Hepatocyte (in vitro differentiated cells): ENCODE measurements around the gene GNAZ.

Experiments
- EZH2 ChIP-seq: fragments of 200-600 bp; sonication (generic); IDR thresholded peaks from 2 replicates; pipeline ENCODE4 v1.6.1; 2016; ENCODE audit warnings: antibody characterized with exemption, mild to moderate bottlenecking, borderline replicate concordance
- EZH2phosphoT487 ChIP-seq: fragments of 200-600 bp; sonication (generic); IDR thresholded peaks from one replicate; pipeline ENCODE4 v1.6.1; 2018; ENCODE audit warnings: antibody characterized with exemption, mild to moderate bottlenecking, low read depth, moderate library complexity; ENCODE audit not compliant: unreplicated experiment, severe bottlenecking
- TF ChIP-seq, protein P1 (sequence below): fragments of 200-600 bp; sonication (generic); IDR thresholded peaks from 2 replicates; pipeline ENCODE4 v1.5.1; 2016; ENCODE audit warnings: antibody characterized with exemption, mild to moderate bottlenecking; ENCODE audit not compliant: poor library complexity

DNA sequence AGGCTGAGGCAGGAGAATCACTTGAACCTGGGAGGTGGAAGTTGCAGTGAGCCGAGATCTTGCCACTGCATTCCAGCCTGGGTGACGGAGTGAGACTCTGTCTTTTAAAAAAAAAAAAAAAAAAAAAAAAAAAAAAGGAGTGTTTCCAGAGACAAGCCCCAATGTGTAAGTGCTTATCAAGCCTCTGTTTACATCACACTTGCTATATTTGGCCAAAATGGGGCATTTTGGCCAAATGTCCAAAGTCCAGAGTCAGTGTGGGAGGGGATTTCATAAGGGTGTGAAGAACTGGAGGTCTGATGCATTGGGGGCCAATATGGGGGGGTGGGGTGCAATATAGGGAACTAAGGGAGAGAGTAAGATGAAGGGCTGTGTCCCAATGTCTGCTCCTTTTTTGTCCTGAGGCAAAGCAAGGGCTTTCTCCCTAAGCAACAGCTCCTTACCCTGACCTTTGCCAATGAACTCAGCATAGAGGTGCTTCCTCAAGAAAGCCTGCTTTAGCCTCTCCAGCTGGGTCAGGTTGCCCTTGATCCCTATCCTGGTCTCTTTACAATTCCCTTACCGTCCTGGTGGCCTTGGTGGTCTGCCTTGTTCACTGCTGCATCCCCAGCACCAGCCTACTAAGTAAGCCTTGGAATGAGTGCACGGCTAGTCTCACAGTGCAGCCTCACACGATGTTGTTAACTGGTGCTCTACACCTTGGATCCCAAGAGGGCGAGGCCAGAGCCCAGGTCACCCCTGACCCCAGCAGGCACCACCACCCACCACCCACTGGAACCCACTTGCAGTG lies 95.9 kb downstream of the GNAZ start:
- TF ChIP-seq EZH2phosphoT487 (no peak), EZH2 (no peak)
- TF ChIP-seq, protein P1, sequence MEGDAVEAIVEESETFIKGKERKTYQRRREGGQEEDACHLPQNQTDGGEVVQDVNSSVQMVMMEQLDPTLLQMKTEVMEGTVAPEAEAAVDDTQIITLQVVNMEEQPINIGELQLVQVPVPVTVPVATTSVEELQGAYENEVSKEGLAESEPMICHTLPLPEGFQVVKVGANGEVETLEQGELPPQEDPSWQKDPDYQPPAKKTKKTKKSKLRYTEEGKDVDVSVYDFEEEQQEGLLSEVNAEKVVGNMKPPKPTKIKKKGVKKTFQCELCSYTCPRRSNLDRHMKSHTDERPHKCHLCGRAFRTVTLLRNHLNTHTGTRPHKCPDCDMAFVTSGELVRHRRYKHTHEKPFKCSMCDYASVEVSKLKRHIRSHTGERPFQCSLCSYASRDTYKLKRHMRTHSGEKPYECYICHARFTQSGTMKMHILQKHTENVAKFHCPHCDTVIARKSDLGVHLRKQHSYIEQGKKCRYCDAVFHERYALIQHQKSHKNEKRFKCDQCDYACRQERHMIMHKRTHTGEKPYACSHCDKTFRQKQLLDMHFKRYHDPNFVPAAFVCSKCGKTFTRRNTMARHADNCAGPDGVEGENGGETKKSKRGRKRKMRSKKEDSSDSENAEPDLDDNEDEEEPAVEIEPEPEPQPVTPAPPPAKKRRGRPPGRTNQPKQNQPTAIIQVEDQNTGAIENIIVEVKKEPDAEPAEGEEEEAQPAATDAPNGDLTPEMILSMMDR: no peak
